GM12801 (cell line): ENCODE data around the gene HMGB4.

Experiments
- TF ChIP-seq, protein P1 (sequence below): IDR thresholded peaks from one replicate; pipeline ENCODE4 v1.5.1; 2011; ENCODE audit warnings: control low read depth; ENCODE audit not compliant: insufficient read length; ENCODE audit errors: extremely low read depth

HMGB4 gene

DNA sequence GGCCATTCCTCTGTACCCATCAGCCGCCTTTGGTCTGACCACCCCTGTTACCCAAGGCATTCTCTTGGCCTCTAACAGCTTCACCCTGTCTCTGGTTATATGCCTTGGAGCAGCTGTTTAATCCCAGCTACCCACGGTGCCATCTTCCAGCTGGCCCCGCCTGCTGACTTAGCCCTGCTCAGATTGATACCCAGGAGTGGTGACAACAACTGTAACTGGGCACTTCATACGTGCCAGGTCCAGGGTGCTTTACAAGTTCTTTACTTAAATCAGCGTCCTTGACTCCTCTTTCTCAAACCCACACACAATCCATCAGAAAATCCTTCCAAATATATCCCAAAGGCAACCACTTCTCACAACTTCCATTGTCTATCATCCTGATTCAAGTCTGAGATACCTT is 37.2 kb upstream of the HMGB4 start:
- TF ChIP-seq, protein P1, sequence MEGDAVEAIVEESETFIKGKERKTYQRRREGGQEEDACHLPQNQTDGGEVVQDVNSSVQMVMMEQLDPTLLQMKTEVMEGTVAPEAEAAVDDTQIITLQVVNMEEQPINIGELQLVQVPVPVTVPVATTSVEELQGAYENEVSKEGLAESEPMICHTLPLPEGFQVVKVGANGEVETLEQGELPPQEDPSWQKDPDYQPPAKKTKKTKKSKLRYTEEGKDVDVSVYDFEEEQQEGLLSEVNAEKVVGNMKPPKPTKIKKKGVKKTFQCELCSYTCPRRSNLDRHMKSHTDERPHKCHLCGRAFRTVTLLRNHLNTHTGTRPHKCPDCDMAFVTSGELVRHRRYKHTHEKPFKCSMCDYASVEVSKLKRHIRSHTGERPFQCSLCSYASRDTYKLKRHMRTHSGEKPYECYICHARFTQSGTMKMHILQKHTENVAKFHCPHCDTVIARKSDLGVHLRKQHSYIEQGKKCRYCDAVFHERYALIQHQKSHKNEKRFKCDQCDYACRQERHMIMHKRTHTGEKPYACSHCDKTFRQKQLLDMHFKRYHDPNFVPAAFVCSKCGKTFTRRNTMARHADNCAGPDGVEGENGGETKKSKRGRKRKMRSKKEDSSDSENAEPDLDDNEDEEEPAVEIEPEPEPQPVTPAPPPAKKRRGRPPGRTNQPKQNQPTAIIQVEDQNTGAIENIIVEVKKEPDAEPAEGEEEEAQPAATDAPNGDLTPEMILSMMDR = no peak

GRCh38 chr1:33828059-33828458 is 35.8 kb upstream of the HMGB4 start:
- TF ChIP-seq, protein P1 = no peak

DNA sequence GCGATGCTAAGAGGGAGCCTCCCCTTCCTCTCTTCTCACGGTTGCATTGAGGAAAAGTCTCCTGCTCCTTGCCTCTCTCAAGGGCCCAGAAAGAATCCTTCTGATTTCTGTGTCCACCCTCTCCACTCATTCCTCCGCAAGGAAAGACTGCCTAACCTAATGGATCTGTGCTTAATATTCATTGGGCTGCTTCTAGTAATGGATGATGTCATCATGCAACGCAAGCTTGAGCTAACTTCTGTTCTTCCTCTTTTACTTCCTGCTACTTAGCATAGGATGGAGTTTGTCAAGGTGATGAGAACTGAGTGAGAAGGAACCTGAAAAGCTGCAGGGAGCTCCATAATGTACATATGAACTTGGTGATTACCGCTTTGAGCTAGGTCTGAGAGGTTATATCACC is 35.2 kb upstream of the HMGB4 start:
- TF ChIP-seq, protein P1 = no peak

DNA sequence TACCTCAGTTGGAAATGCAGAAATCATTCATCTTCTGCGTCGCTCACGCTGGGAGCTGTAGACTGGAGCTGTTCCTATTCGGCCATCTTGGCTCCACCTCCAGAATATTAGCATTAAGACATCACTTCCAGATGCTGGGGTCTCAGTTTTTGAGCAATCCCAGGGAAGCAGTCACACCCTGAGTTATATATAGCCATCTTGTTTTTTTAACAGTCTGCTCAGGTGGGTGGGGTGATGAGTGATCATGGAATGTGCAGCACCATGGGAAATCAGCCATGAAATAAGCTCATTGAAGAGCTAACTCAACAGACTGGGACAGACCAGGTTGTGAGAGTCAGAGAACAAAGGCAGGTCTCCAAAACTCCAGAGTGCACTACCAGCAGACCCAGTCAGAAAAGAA is 27.0 kb upstream of the HMGB4 start:
- TF ChIP-seq, protein P1 = no peak

DNA sequence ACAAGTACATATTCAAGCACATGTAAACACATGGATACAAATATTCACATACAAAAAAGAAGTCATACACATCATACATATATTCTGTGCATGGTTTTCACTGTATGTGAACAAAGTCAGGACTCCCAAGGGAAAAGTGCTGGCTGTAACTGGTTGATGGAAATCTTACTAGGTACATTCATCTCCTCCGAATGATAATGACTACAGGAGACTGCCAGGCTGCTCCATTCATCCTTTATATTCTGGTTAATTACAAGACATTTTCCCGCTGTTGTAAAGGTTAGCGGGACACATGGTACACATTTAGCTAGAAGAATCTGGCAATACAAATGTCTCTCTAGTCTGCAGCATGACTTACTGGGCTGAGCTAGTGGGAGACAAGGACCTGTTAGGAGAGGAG is 26.2 kb upstream of the HMGB4 start:
- TF ChIP-seq, protein P1 = no peak

DNA sequence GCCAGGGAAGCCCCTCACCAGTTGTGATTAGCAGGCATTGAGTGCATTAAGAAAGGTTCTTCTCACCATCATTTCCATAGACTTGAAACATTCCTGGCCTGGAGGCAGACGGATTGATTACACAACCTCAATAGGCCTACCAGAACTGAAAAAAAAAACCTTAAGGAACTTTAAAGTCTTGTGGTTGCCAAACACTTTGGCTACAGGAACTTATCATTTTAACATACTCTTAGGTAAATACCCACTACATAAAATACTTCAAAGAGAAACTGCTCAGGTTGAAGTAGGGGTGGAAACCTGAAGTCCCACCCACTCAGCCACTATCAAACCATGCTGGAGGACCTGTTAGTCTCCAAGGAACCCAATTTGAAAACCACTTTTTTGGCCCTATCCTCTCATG is 22.4 kb upstream of the HMGB4 start:
- TF ChIP-seq, protein P1 = no peak

DNA sequence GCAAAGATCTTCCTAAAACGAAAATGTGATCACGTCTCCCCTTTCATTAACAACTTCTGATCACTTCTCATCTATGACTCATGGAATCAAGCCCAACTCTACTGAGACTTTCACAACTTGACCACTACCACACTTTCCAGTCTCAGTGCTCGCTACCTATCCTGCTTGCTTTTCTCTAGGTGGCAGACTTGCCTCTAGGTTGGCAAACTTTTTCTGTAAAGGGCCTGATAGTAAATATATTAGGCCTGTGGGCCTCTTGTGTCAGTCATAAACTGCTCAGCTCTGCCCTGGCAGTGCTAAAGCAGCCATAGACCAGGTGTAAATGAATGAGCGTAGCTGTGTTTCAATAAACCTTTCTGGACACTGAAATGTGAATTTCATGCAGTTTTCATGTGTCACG is 21.5 kb upstream of the HMGB4 start:
- TF ChIP-seq, protein P1 = no peak

GRCh38 chr1:33844166-33844565 is 19.7 kb upstream of the HMGB4 start:
- TF ChIP-seq, protein P1 = no peak
